GM12878 (cell line): ENCODE data around the gene UBE2E1. TPM values are rescaled to one million over a fixed set of nuclear protein-coding genes. Genes with fewer than 3 reads are reported as not detected.

ENCODE experiments used
- ATAC-seq: fragments of 200-7000 bp; cut with Tn5 transposase; 3 replicates; pipeline ENCODE4 v1.9.1; 2020; ENCODE audit warnings: mild to moderate bottlenecking, moderate library complexity
- BruUV-seq: library from RNA; stranded (reverse); fragments of 400-500 nt; replicated peaks from 2 replicates; lab custom pipeline; 2021; lab: Mats Ljungman, UMichigan
- CTCF ChIA-PET: fragments of 300-600 bp; sonication (Branson Sonifier 250); formaldehyde crosslinking; extraction: SDS; loops from one replicate; lab custom pipeline; 2021; ENCODE audit warnings: inconsistent platforms; lab: Yijun Ruan, JAX
- POLR2A ChIA-PET: fragments of 350-600 bp; formaldehyde crosslinking; extraction: SDS; loops from one replicate; lab custom pipeline; 2021; ENCODE audit warnings: inconsistent platforms; lab: Charles Lee
- RAD21 ChIA-PET: fragments of 300-600 bp; sonication (Branson Sonifier 250); formaldehyde crosslinking; loops from one replicate; lab custom pipeline; 2023; ENCODE audit warnings: antibody characterized with exemption; ENCODE audit not compliant: unreplicated experiment; lab: Charles Lee
- SMC1A ChIA-PET: fragments of 300-600 bp; sonication (Branson Sonifier 250); formaldehyde crosslinking; loops from one replicate; lab custom pipeline; 2023; ENCODE audit not compliant: unreplicated experiment, uncharacterized antibody; lab: Charles Lee
- DNase-seq: peaks from one replicate; pipeline ENCODE4 v3.0.0-alpha.2; 2011; ENCODE audit warnings: low read depth, low spot score
- FAIRE-seq: peaks from 3 replicates; lab custom pipeline; 2011; peaks lifted over from hg19 to GRCh38; lab: Jason Lieb, UNC
- H2AFZ ChIP-seq: 2 replicates; pipeline ENCODE4 v1.6.0; 2011; ENCODE audit warnings: low read depth, low read length, control low read depth; ENCODE audit not compliant: control insufficient read depth
- H3K27ac ChIP-seq: 2 replicates; pipeline ENCODE4 v1.5.1; 2011; ENCODE audit warnings: control low read depth; ENCODE audit not compliant: control insufficient read depth, insufficient read depth
- H3K27me3 ChIP-seq, 2 experiments: replicated peaks in 1 of 2; 2 replicates each; pipeline versions ENCODE4 v1.6.0 to v1.6.1; 2011; ENCODE audit warnings: low read length in 1 of 2; ENCODE audit not compliant: control insufficient read depth in 2 of 2, insufficient read depth in 2 of 2
- H3K36me3 ChIP-seq, 2 experiments: 2 replicates each; pipeline ENCODE4 v1.5.1; 2011; ENCODE audit warnings: low read length in 1 of 2; ENCODE audit not compliant: control insufficient read depth in 2 of 2, insufficient read depth in 2 of 2
- H3K4me1 ChIP-seq: 2 replicates; pipeline ENCODE4 v1.6.1; 2011; ENCODE audit warnings: mild to moderate bottlenecking, low read length, moderate library complexity, mixed read lengths; ENCODE audit not compliant: control insufficient read depth, insufficient read depth
- H3K4me2 ChIP-seq: 2 replicates; pipeline ENCODE4 v1.6.0; 2011; ENCODE audit warnings: control low read depth; ENCODE audit not compliant: control insufficient read depth, insufficient read depth
- H3K4me3 ChIP-seq: fragments of 200-600 bp; sonication (generic); 2 replicates; pipeline ENCODE4 v1.5.1; 2016
- H3K79me2 ChIP-seq: 2 replicates; pipeline ENCODE4 v1.6.0; 2011; ENCODE audit warnings: low read length; ENCODE audit not compliant: control insufficient read depth, insufficient read depth
- H3K9ac ChIP-seq: 2 replicates; pipeline ENCODE4 v1.8.0; 2011; ENCODE audit warnings: low read length, control low read depth, mixed read lengths; ENCODE audit not compliant: control insufficient read depth, insufficient read depth
- H3K9me3 ChIP-seq: replicated peaks from 3 replicates; pipeline ENCODE4 v1.5.1; 2011; ENCODE audit warnings: mild to moderate bottlenecking, low read length; ENCODE audit not compliant: control insufficient read depth, insufficient read depth
- H4K20me1 ChIP-seq: 2 replicates; pipeline ENCODE4 v1.6.0; 2011; ENCODE audit not compliant: control insufficient read depth, insufficient read depth
- BCL3 ChIP-seq: IDR thresholded peaks from 2 replicates; pipeline ENCODE4 v1.6.1; 2011; ENCODE audit warnings: borderline replicate concordance, low read depth, mild to moderate bottlenecking, moderate library complexity, low read length; ENCODE audit not compliant: insufficient read depth, poor library complexity, severe bottlenecking
- HSF1 ChIP-seq: fragments of 150-350 bp; IDR thresholded peaks from 2 replicates; pipeline ENCODE4 v1.6.1; 2014; ENCODE audit warnings: mild to moderate bottlenecking, low read depth, low read length
- MYB ChIP-seq: fragments of 150-350 bp; IDR thresholded peaks from 2 replicates; pipeline ENCODE4 v1.6.1; 2014; ENCODE audit warnings: mild to moderate bottlenecking, low read depth, low read length, borderline replicate concordance
- NKRF ChIP-seq: fragments of 450-650 bp; conservative IDR thresholded peaks from 2 replicates; pipeline ENCODE4 v1.6.1; 2017; ENCODE audit warnings: mild to moderate bottlenecking, moderate library complexity
- PAX5 ChIP-seq: IDR thresholded peaks from 2 replicates; pipeline ENCODE4 v1.6.1; 2011; ENCODE audit warnings: low read depth, low read length, borderline replicate concordance
- POLR2A ChIP-seq: IDR thresholded peaks from 2 replicates; pipeline ENCODE4 v1.6.1; 2011; ENCODE audit warnings: low read depth, mild to moderate bottlenecking, low read length
- RB1 ChIP-seq: fragments of 450-650 bp; formaldehyde crosslinking; IDR thresholded peaks from 2 replicates; pipeline ENCODE4 v1.6.1; 2017; ENCODE audit warnings: mild to moderate bottlenecking, borderline replicate concordance
- RFX5 ChIP-seq: IDR thresholded peaks from 2 replicates; pipeline ENCODE4 v1.6.1; 2011; ENCODE audit warnings: low read depth, low read length, improper control_type of control experiment
- SIX5 ChIP-seq: IDR thresholded peaks from 2 replicates; pipeline ENCODE4 v1.6.1; 2011; ENCODE audit warnings: mild to moderate bottlenecking, low read depth, low read length, moderate library complexity; ENCODE audit not compliant: severe bottlenecking
- WGBS: methylation state at CpG from one replicate; pipeline ENCODE4 v1.1.6; 2016; ENCODE audit warnings: low lambda C conversion rate; ENCODE audit not compliant: insufficient replicate concordance, insufficient coverage; ENCODE audit errors: missing lambda C conversion rate; 5-methylcytosine and 5-hydroxymethylcytosine counted together
- in situ Hi-C: fragments of 300-500 bp; cut with MboI; formaldehyde crosslinking; loops from 9 replicates; pipeline ENCODE4 v1.14.3; 2018; ENCODE audit warnings: mixed read lengths
- intact Hi-C: fragments of 100-400 bp; cut with micrococcal nuclease; formaldehyde crosslinking; loops from one replicate; pipeline ENCODE4 v1.14.2; 2022; ENCODE audit not compliant: unreplicated experiment
- polyA plus RNA-seq, 11 experiments: library from polyadenylated mRNA; depleted of rRNA in 4 of 11; unstranded in 6 of 11; stranded (reverse) in 5 of 11; fragments of >200 nt; fragmentation: Nextera tagmentation in 4 of 11; fragmentation: Illumina TruSeq in 1 of 11; extraction: Ambion mirVana in 4 of 11; extraction: Trizol in 1 of 11; gene quantifications; 1 replicate in 1 of 11; 2 replicates in 10 of 11; pipeline versions ENCODE4 v1.2.1 to v1.2.3, GENCODE V29; 2011 to 2016; ENCODE audit warnings: inconsistent platforms in 2 of 11, missing spikeins in 2 of 11, low read depth in 1 of 11
- total RNA-seq, 4 experiments: library from RNA; depleted of rRNA in 3 of 4; stranded (reverse); fragments of >200 nt in 3 of 4; fragmentation: Illumina TruSeq in 1 of 4; extraction: Trizol in 1 of 4; gene quantifications; 2 replicates each; pipeline versions ENCODE4 v1.2.1 to v1.2.3, GENCODE V29; 2013 to 2021
- TF ChIP-seq, protein P1 (sequence below): fragments of 450-650 bp; IDR thresholded peaks from 2 replicates; pipeline ENCODE4 v1.6.1; 2018; ENCODE audit warnings: mild to moderate bottlenecking, low read depth, moderate library complexity; ENCODE audit not compliant: partially characterized antibody
- TF ChIP-seq, protein P2 (sequence below): fragments of 450-650 bp; formaldehyde crosslinking; IDR thresholded peaks from 2 replicates; pipeline ENCODE4 v1.4.0; 2022; ENCODE audit warnings: mild to moderate bottlenecking, moderate library complexity

UBE2E1 gene
- total and polyA plus RNA-seq, 10 of the 15 experiments (the other 5 are each of a cell fraction or from before 2014, with no cell fraction given) = 18.7 to 425 (median 147) TPM

GRCh38 chr3:23760871-23761373 is 44.8 kb upstream of the UBE2E1 start:
- ChIA-PET SMC1A (interaction anchor here (0.6 to 5.3 kb wide), 38 partner anchors 9 to 838 kb away, joined by 3 to 36 read pairs (median 4); no protein-coding TSS in a partner anchor), POLR2A (interaction anchor here (0.9 to 1.5 kb wide), 4 partner anchors 33 to 102 kb away, joined by 3 to 7 read pairs (median 5); no protein-coding TSS in a partner anchor), RAD21 (interaction anchor here (0.6 to 4.7 kb wide), 39 partner anchors 13 to 838 kb away, joined by 3 to 26 read pairs (median 4); partner anchors contain the start of genes NKIRAS1 and RPL15), CTCF (interaction anchor here (0.6 to 3.3 kb wide), 28 partner anchors 17 to 839 kb away, joined by 3 to 17 read pairs (median 4); no protein-coding TSS in a partner anchor)
- Histone ChIP-seq H4K20me1 (no peaks in the 10 kb centered on the region), H3K27me3 (no peaks in the 10 kb centered on the region), H3K4me3 (no peak overlapping the region), H3K9ac (peak overlapping the region; percentile 10; the same call in 1 of the 2 replicates), H3K79me2 (no peaks in the 10 kb centered on the region), H3K27ac (peak overlapping the region; percentile 39), H3K4me1 (peaks cover 37% of the 10 kb centered on the region), H2AFZ (peak overlapping the region; percentile 75; the same call in 1 of the 2 replicates), H3K36me3 (no peaks in the 10 kb centered on the region), H3K9me3 (no peaks in the 10 kb centered on the region), H3K4me2 (peak overlapping the region; percentile 70)
- WGBS = 2% methylated on average over 7 of the region's 7 CpGs
- in situ Hi-C loops (no loop called here), intact Hi-C loops (loop anchor here (2.0 to 5.0 kb wide), 6 partner anchors 50 to 600 kb away; partner anchors contain the start of genes NR1D2 and UBE2E2)
- FAIRE-seq = peak; percentile 70
- peak; percentile 63 for DNase-seq
- BruUV-seq = no TSS peak
- ATAC-seq = peak; percentile 59
- TF ChIP-seq, protein P1, sequence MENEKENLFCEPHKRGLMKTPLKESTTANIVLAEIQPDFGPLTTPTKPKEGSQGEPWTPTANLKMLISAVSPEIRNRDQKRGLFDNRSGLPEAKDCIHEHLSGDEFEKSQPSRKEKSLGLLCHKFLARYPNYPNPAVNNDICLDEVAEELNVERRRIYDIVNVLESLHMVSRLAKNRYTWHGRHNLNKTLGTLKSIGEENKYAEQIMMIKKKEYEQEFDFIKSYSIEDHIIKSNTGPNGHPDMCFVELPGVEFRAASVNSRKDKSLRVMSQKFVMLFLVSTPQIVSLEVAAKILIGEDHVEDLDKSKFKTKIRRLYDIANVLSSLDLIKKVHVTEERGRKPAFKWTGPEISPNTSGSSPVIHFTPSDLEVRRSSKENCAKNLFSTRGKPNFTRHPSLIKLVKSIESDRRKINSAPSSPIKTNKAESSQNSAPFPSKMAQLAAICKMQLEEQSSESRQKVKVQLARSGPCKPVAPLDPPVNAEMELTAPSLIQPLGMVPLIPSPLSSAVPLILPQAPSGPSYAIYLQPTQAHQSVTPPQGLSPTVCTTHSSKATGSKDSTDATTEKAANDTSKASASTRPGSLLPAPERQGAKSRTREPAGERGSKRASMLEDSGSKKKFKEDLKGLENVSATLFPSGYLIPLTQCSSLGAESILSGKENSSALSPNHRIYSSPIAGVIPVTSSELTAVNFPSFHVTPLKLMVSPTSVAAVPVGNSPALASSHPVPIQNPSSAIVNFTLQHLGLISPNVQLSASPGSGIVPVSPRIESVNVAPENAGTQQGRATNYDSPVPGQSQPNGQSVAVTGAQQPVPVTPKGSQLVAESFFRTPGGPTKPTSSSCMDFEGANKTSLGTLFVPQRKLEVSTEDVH = no peak
- TF ChIP-seq RFX5 = no peak
- TF ChIP-seq MYB = peak; percentile 76
- no peak for TF ChIP-seq SIX5
- peak; percentile 50; the same call in 1 of the 2 replicates for TF ChIP-seq RB1
- TF ChIP-seq BCL3 = peak; percentile 51
- TF ChIP-seq HSF1 = no peak
- TF ChIP-seq, protein P2, sequence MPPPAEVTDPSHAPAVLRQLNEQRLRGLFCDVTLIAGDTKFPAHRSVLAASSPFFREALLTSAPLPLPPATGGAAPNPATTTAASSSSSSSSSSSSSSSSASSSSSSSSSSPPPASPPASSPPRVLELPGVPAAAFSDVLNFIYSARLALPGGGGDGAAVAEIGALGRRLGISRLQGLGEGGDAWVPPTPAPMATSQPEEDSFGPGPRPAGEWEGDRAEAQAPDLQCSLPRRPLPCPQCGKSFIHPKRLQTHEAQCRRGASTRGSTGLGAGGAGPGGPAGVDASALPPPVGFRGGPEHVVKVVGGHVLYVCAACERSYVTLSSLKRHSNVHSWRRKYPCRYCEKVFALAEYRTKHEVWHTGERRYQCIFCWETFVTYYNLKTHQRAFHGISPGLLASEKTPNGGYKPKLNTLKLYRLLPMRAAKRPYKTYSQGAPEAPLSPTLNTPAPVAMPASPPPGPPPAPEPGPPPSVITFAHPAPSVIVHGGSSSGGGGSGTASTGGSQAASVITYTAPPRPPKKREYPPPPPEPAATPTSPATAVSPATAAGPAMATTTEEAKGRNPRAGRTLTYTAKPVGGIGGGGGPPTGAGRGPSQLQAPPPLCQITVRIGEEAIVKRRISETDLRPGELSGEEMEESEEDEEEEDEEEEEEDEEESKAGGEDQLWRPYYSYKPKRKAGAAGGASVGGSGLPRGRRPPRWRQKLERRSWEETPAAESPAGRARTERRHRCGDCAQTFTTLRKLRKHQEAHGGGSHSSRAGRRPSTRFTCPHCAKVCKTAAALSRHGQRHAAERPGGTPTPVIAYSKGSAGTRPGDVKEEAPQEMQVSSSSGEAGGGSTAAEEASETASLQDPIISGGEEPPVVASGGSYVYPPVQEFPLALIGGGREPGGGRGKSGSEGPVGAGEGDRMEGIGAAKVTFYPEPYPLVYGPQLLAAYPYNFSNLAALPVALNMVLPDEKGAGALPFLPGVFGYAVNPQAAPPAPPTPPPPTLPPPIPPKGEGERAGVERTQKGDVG = no peak
- TF ChIP-seq NKRF = no peak
- no peak for TF ChIP-seq POLR2A
- TF ChIP-seq PAX5 = peak; percentile 69; the same call in 1 of the 2 replicates
